Mesenchymal stem cell (in vitro differentiated cells and primary cell): Measurements from ENCODE around the gene POU2F2. TPM values are rescaled to one million over a fixed set of nuclear protein-coding genes. Genes with fewer than 3 reads are reported as not detected.

Experiments
- DNase-seq: peaks from one replicate; pipeline ENCODE4 v3.0.0-alpha.2; 2013
- H2AFZ ChIP-seq: one replicate; pipeline ENCODE4 v1.6.1; 2013; ENCODE audit warnings: low read depth, mild to moderate bottlenecking, control low read depth, inconsistent platforms, low read length, moderate library complexity
- H2AK5ac ChIP-seq: 2 replicates; pipeline ENCODE4 v1.6.1; 2013; ENCODE audit warnings: low read length, moderate library complexity, mild to moderate bottlenecking, inconsistent platforms; ENCODE audit not compliant: severe bottlenecking
- H2BK120ac ChIP-seq: one replicate; pipeline ENCODE4 v1.6.1; 2013; ENCODE audit warnings: low read depth, mild to moderate bottlenecking, inconsistent platforms, low read length, moderate library complexity
- H2BK12ac ChIP-seq, 2 experiments: one replicate each; pipeline ENCODE4 v1.6.1; 2013; ENCODE audit warnings: inconsistent platforms in 2 of 2, low read length in 2 of 2, mild to moderate bottlenecking in 2 of 2, moderate library complexity in 2 of 2, control low read depth in 1 of 2
- H2BK15ac ChIP-seq: one replicate; pipeline ENCODE4 v1.6.1; 2013; ENCODE audit warnings: mild to moderate bottlenecking, low read depth, inconsistent platforms; ENCODE audit not compliant: poor library complexity, severe bottlenecking
- H2BK5ac ChIP-seq: 2 replicates; pipeline ENCODE4 v1.6.1; 2013; ENCODE audit warnings: low read depth, mild to moderate bottlenecking, low read length, control low read depth, inconsistent platforms; ENCODE audit not compliant: poor library complexity, severe bottlenecking
- H3K14ac ChIP-seq, 2 experiments: one replicate each; pipeline ENCODE4 v1.6.1; 2013; ENCODE audit warnings: inconsistent platforms in 2 of 2, low read length in 2 of 2, control low read depth in 1 of 2, mild to moderate bottlenecking in 1 of 2, moderate library complexity in 1 of 2
- H3K18ac ChIP-seq, 2 experiments: one replicate each; pipeline ENCODE4 v1.6.1; 2013; ENCODE audit warnings: inconsistent platforms in 2 of 2, low read length in 2 of 2, control low read depth in 1 of 2, low read depth in 1 of 2, mild to moderate bottlenecking in 1 of 2
- H3K23ac ChIP-seq, 2 experiments: one replicate each; pipeline ENCODE4 v1.6.1; 2013; ENCODE audit warnings: inconsistent platforms in 2 of 2, low read length in 2 of 2, mild to moderate bottlenecking in 2 of 2, moderate library complexity in 2 of 2, control low read depth in 1 of 2
- H3K27ac ChIP-seq: 2 replicates; pipeline ENCODE4 v1.5.1; 2013; ENCODE audit warnings: mild to moderate bottlenecking, moderate library complexity, low read length, control low read depth, inconsistent platforms; ENCODE audit not compliant: poor library complexity, severe bottlenecking
- H3K27me3 ChIP-seq, 2 experiments: 2 replicates each; pipeline versions ENCODE4 v1.6.1 to v1.7.0; 2013; ENCODE audit warnings: low read length in 2 of 2, mild to moderate bottlenecking in 2 of 2, moderate library complexity in 2 of 2, control low read depth in 1 of 2, inconsistent platforms in 1 of 2; ENCODE audit not compliant: control insufficient read depth in 1 of 2, insufficient read depth in 1 of 2
- H3K36me3 ChIP-seq, 2 experiments: 2 replicates each; pipeline versions ENCODE4 v1.6.1 to v1.7.0; 2013; ENCODE audit warnings: low read length in 2 of 2, control low read depth in 1 of 2, inconsistent platforms in 1 of 2, low read depth in 1 of 2, mild to moderate bottlenecking in 1 of 2; ENCODE audit not compliant: insufficient read depth in 2 of 2, control insufficient read depth in 1 of 2
- H3K4ac ChIP-seq, 2 experiments: one replicate each; pipeline ENCODE4 v1.6.1; 2013; ENCODE audit warnings: inconsistent platforms in 2 of 2, low read length in 2 of 2, mild to moderate bottlenecking in 2 of 2, moderate library complexity in 2 of 2, control low read depth in 1 of 2, low read depth in 1 of 2
- H3K4me1 ChIP-seq: 2 replicates; pipeline ENCODE4 v1.6.1; 2013; ENCODE audit warnings: low read depth, low read length, control low read depth; ENCODE audit not compliant: control insufficient read depth, insufficient read depth
- H3K4me2 ChIP-seq: 2 replicates; pipeline ENCODE4 v1.6.1; 2013; ENCODE audit warnings: low read length, mild to moderate bottlenecking, inconsistent platforms; ENCODE audit not compliant: poor library complexity, severe bottlenecking
- H3K4me3 ChIP-seq, 2 experiments: 2 replicates each; pipeline versions ENCODE4 v1.5.1 to v1.7.0; 2013; ENCODE audit warnings: low read length in 2 of 2, mild to moderate bottlenecking in 2 of 2, control low read depth in 1 of 2, low read depth in 1 of 2; ENCODE audit not compliant: insufficient read depth in 1 of 2
- H3K79me1 ChIP-seq: replicated peaks from 2 replicates; pipeline ENCODE4 v1.6.1; 2013; ENCODE audit warnings: mild to moderate bottlenecking, control low read depth, low read length, inconsistent platforms; ENCODE audit not compliant: poor library complexity, severe bottlenecking
- H3K9ac ChIP-seq: 2 replicates; pipeline ENCODE4 v1.7.0; 2013; ENCODE audit warnings: mild to moderate bottlenecking, low read length, moderate library complexity
- H3K9me3 ChIP-seq: 2 replicates; pipeline ENCODE4 v1.7.0; 2013; ENCODE audit warnings: mild to moderate bottlenecking, low read length; ENCODE audit not compliant: control insufficient read depth
- H4K8ac ChIP-seq: one replicate; pipeline ENCODE4 v1.6.1; 2013; ENCODE audit warnings: inconsistent platforms, mild to moderate bottlenecking, low read length, moderate library complexity
- H4K91ac ChIP-seq: one replicate; pipeline ENCODE4 v1.6.1; 2013; ENCODE audit warnings: mild to moderate bottlenecking, low read length, inconsistent platforms
- WGBS: methylation state at CpG from one replicate; pipeline ENCODE4 v1.1.7; 2013; ENCODE audit warnings: mixed read lengths; 5-methylcytosine and 5-hydroxymethylcytosine counted together
- polyA plus RNA-seq, 2 experiments: library from polyadenylated mRNA; stranded (reverse); fragments of 200-250 nt; gene quantifications; one replicate each; pipeline ENCODE4 v1.2.3, GENCODE V29; 2013

The POU2F2 gene
- polyA plus RNA-seq (2013, experiment 1 of 2), result 10.3 TPM
- polyA plus RNA-seq (2013, experiment 2 of 2), result 9.3 TPM

DNA sequence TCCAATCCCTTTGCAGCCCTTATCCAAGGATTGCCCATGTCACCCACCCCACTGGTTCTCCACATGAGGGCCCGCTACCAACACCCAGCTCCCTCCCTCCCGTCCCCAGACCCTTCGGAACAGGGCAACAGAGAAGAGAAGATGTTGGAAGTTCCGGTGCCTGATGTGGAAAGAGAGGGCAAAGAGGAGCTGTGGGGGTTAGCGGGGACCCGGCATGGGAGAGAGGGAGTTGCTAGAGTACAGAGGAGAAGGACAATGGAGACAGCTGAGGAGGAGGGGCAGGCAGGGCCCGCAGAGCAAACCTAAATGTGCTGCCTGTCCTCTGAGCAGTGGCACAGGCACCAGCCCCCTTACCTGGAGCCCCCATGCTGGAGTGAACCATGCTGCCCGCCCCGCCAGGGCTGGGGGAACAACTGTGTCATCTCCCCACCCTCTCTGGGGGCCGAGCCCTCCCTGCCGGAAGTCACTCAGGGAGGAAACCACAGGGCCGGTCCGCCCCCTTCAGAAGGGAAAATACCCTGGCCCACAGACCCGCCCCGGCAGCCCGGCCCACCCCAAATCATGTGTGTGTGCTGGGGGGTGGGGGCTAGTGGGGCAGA lies at the start of gene POU2F2:
TSS of gene POU2F2 (minus strand) at position 417 of the 599 bp plus-strand sequence. CDS start at position 382, 35 bp downstream.
- H3K23ac ChIP-seq, result no peak within 1 kb of the TSS
- H2BK15ac ChIP-seq, result peak within 1 kb of the TSS; percentile 41
- peak within 1 kb of the TSS; percentile 81 for H2AFZ ChIP-seq
- H3K9ac ChIP-seq, result peak within 1 kb of the TSS; percentile 72
- H3K27me3 ChIP-seq, result no peaks in the 10 kb centered on the region
- peak within 1 kb of the TSS; percentile 20 to 37 for H3K4ac ChIP-seq
- no peaks in the 10 kb centered on the region for H3K9me3 ChIP-seq
- no peaks in the 10 kb centered on the region for H3K36me3 ChIP-seq
- DNase-seq, result peak; percentile 30
- peak within 1 kb of the TSS; percentile 44 to 79 for H3K4me3 ChIP-seq
- H3K79me1 ChIP-seq, result peaks cover 2% of the 10 kb centered on the region
- H2BK5ac ChIP-seq, result no peak within 1 kb of the TSS
- H3K27ac ChIP-seq, result no peak within 1 kb of the TSS
- H3K4me2 ChIP-seq, result peak within 1 kb of the TSS; percentile 78
- WGBS, result 5% methylated on average over 12 of the region's 16 CpGs
- peak within 1 kb of the TSS; percentile 1 for H4K91ac ChIP-seq
- peak within 1 kb of the TSS; percentile 42 to 67 for H2BK12ac ChIP-seq
- peak within 1 kb of the TSS in 1 of 2 experiments; percentile 62 for H3K14ac ChIP-seq
- H3K18ac ChIP-seq, result peak within 1 kb of the TSS in 1 of 2 experiments; percentile 37
- peak within 1 kb of the TSS; percentile 66 for H4K8ac ChIP-seq
- H3K4me1 ChIP-seq, result peaks cover 35% of the 10 kb centered on the region
- peak within 1 kb of the TSS; percentile 10 for H2AK5ac ChIP-seq
- H2BK120ac ChIP-seq, result no peak within 1 kb of the TSS

DNA sequence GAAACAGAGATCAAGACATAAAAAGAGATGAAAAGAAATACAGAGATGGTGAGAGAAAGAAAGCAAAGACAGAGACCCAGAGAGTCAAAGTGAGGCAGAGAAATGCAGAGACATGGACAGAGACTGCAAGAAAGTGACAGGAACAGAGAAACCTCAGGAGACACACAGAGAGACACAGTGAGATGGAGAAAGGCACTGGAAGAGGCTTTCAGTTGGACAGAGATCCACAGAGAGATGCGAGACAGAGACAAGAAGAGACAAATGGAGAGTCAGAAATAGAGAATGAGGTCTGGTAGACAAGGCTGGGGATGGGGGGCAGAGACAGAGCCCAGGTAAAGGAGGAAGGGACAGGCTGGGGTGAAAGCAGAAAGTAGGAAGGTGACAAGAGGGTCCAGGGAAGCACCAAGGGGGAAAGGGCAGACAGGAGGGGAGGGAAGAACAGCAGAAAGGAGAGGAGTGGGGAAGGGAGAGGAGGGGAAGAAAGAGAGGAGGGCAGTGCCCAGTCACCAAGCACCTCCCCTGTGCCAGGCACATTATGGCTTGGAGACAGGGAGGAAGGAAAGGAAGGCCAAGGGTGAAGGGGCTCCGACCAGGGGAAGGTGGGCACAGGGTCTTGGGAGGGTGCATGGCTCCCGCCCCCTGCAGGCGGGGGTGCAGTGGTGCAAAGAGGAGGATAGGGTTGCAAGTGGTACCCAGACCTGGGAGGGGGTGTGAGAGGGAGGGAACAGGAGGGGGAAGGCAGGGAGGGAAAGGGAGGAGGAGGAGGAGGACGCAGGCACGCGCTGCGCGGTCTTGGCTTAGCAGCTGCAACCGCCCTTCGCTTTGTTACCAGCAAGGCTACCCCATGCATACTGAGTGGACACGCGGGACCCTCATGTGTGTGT lies 46.8 kb upstream of the POU2F2 start:
- 19% methylated on average over 13 of the region's 13 CpGs for WGBS
- Histone ChIP-seq H2AFZ (no peak overlapping the region), H2BK12ac (no peak overlapping the region), H3K9me3 (no peaks in the 10 kb centered on the region), H3K18ac (no peak overlapping the region), H3K9ac (no peak overlapping the region), H2BK120ac (no peak overlapping the region), H2BK5ac (no peak overlapping the region), H4K91ac (no peak overlapping the region), H3K79me1 (no peaks in the 10 kb centered on the region), H2BK15ac (no peak overlapping the region), H2AK5ac (no peak overlapping the region), H3K4me1 (peaks cover 9% of the 10 kb centered on the region), H3K4me2 (no peak overlapping the region), H3K23ac (no peak overlapping the region), H3K4me3 (no peak overlapping the region), H3K14ac (no peak overlapping the region), H3K4ac (no peak overlapping the region), H3K36me3 (no peaks in the 10 kb centered on the region), H3K27ac (no peak overlapping the region), H3K27me3 (peaks cover 70 to 75% of the 10 kb centered on the region in 2 experiments), H4K8ac (no peak overlapping the region)
- no peak for DNase-seq

DNA sequence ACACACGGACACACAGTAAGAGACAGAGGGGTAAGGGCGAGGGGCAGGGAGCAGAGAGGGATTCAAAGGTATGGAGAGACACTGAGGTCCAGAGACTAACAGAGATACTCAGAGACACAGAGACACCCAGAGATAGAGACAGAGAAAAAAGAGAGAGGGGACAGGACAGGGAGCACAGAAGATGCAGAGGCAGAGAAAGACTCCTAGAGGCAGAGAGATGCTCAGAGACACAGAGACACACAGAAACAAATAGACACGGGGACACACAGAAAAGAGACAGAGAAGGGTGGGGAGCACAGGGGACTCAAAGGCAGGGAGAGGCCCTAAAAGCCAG lies 45.4 kb upstream of the POU2F2 start:
- Histone ChIP-seq H3K27me3 (peaks cover 83 to 84% of the 10 kb centered on the region in 2 experiments), H4K91ac (no peak overlapping the region), H2BK5ac (no peak overlapping the region), H3K27ac (no peak overlapping the region), H3K14ac (no peak overlapping the region), H2BK120ac (no peak overlapping the region), H3K18ac (no peak overlapping the region), H4K8ac (no peak overlapping the region), H3K36me3 (no peaks in the 10 kb centered on the region), H2BK15ac (no peak overlapping the region), H3K9ac (no peak overlapping the region), H3K4me3 (no peak overlapping the region), H2BK12ac (no peak overlapping the region), H3K4me2 (no peak overlapping the region), H3K79me1 (no peaks in the 10 kb centered on the region), H2AFZ (no peak overlapping the region), H3K9me3 (no peaks in the 10 kb centered on the region), H3K4me1 (peaks cover 9% of the 10 kb centered on the region), H2AK5ac (no peak overlapping the region), H3K4ac (no peak overlapping the region), H3K23ac (no peak overlapping the region)
- no peak for DNase-seq
- WGBS, result 45% methylated on average over 3 of the region's 3 CpGs

DNA sequence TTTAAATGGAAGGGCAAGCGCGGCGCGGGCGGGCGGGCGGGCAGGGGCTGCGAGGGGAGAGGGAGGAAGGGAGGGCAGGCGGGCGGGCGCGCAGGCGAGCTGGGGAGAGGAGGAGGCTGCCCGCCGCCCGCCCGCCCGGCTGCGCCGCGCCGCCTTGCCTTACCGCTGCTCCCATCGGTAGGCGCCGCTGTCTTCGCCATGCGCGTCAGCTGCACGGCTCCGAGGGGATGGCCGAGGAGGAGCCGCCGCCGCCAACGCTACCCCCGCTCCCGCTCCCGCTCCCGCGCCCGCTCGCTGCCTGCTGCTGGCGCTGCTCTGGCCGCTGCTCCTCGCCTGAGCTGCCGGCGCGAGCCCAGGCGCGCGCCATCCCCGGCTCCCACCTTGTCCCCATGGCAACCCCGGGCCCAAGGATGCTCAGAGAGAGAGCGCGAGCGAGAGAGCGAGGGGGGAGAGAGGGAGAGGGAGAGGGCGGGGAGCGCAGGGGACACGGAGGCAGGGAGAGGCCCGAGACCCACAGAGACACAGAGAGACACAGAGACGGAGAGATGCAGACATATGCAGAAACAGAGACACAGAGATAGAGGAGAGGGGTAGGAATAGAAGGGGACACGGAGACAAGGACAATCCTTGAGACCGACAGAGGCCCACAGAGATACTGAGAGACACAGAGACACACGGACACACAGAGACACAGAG lies 44.9 kb upstream of the POU2F2 start:
- Histone ChIP-seq H2BK5ac (no peak overlapping the region), H3K23ac (peak overlapping the region in 1 of 2 experiments; percentile 70), H4K8ac (no peak overlapping the region), H3K27ac (no peak overlapping the region), H2BK12ac (no peak overlapping the region), H3K9me3 (no peaks in the 10 kb centered on the region), H2BK15ac (no peak overlapping the region), H4K91ac (no peak overlapping the region), H3K9ac (peak overlapping the region; percentile 20), H2BK120ac (no peak overlapping the region), H3K79me1 (no peaks in the 10 kb centered on the region), H3K14ac (no peak overlapping the region), H2AK5ac (no peak overlapping the region), H3K4me3 (peak overlapping the region; percentile 38 to 40), H3K4me1 (peaks cover 9% of the 10 kb centered on the region), H2AFZ (no peak overlapping the region), H3K4ac (no peak overlapping the region), H3K18ac (no peak overlapping the region), H3K27me3 (peaks cover 84% of the 10 kb centered on the region in 2 experiments), H3K36me3 (no peaks in the 10 kb centered on the region), H3K4me2 (peak overlapping the region; percentile 83)
- WGBS, result 3% methylated on average over 39 of the region's 66 CpGs
- DNase-seq, result peak; percentile 83
